GM21360 (cell line): ENCODE results near the gene CXCR3.
A peak's percentile ranks its signal among the peaks of the same experiment; 100 is the strongest.

Source experiments
- ATAC-seq: cut with Tn5 transposase; IDR thresholded peaks from one replicate; pipeline ENCODE4 v1.9.1; 2021; ENCODE audit warnings: mild to moderate bottlenecking, moderate library complexity; ENCODE audit not compliant: unreplicated experiment

Gene CXCR3

DNA sequence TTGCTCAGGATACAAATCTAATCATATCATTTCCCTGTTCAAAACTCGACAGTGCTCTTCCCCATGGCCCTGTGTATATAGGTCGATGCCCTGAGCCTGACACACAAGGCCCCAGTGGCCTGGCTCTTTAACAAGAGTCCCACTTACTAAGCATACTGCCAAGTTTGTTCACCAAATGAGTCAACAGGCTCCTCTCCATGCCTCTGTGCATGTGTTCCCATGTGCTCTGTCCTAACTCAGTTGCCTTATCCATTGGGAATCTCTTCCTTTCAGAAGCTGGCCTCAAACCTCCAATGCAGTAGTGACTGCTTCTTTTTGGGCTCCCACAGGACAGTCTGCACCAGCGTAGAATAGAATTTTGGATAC, 18.9 kb upstream of the CXCR3 start:
- ATAC-seq, result no peak

DNA sequence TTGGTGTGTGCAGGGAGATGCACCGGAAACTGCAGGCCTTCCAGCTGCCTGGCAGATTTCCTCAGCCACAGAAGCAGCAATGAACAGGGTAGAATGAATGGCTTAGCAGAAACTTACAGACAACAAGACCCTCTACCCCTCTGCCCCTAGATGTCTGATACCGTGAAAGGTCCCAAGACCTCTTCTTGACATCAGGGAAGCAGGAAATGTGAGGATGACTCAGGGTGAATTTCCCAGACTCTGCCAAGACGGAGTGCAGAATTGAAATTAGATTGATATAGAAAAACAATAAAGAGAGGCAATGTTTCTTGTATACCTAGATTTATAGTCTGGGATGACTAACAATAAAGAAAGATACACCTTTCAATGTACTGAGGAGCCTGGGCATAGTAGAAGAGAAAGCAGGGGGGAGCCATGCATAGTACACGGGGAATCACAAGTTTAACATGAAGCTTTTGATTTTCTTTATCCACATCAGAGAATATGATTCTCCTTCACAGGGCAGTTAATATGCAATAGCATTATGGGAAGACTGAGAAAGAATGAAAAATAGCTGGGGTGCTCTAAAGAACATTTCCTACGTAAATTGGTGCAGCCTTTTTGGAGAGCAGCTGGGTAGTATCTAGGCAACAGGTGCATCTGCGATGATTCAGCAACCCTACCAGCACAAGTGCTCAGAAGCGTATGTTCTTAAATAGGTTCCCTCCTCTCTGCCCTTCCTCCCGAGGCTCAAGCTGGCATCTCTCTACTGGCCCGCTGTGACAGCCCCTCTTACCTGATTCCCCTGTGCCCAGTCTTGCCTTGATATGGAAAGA, 18.3 kb upstream of the CXCR3 start:
- no peak for ATAC-seq

DNA sequence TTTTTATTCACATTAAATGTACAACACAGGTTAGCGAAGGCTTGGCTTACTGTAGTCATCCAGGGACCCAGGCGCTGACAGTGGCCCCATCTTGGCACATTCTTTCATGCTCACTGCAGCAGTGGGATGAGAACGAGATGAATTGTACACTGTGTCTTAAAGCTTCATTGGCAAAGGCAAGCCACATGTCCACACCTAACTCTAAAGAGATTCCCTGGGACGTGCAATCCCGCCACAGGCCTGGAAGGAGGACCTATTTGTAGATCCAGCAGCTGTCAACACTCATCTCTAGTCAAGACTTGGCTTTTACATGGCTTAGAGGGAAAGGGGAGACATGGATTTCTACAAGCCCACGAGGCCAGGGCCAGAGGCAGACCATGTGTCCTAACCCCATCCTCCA, 16.1 kb upstream of the CXCR3 start:
- ATAC-seq, result no peak

DNA sequence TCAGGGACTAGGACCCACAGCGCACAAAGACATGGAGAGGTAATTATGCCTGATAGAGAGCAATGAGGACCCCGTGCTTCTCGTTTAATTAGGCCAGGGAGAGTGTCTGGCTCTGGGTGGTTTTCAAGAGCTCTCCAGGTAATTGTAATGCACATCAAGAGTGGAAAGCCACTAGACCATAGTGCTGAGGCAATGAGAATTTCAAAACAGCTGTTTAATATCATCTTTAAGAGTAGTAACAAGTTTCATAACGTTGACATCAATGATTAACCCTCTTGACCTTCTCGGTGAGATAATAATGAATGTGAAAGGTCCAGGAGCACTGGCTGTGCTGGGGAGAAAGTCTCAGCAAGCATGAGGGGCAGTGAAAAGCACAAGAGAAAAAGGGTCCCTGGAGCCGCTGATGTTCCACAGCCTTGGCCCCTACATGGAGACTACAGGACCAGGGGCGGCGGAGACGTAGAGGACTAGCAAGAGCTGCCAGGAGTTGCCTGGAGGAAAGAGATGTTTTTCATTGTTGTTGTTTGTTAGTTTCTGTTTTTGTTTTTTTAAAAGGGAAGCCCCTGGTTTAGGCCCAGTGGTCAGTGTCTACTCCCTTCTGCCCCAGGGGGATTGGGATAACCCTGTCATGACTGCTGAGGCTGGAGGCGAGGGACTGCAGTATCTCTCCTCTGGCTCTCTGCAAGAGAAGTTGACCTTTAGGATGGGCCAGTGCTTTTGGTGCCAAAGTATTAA, 14.8 kb upstream of the CXCR3 start:
- ATAC-seq, result no peak

DNA sequence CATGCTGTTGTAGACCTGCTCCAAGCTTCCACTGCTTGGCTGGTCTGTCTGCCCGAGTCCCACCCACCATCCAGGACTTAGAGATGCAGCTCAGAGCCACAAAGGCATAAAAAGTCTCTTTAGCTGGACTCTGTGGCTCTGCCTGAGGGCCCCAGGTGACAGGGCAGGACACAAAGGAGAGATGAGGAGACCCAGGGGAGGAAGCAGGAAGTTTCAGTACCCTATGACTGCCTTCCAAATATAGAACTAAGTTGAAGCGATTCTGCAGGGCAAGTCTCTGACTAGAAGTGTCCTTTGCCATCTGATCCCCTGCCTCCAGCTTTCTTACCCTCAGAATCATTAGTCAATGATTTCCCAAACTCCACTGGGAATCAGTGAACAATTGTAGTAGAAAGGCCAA, 11.2 kb upstream of the CXCR3 start:
- ATAC-seq, result peak; percentile 61

DNA sequence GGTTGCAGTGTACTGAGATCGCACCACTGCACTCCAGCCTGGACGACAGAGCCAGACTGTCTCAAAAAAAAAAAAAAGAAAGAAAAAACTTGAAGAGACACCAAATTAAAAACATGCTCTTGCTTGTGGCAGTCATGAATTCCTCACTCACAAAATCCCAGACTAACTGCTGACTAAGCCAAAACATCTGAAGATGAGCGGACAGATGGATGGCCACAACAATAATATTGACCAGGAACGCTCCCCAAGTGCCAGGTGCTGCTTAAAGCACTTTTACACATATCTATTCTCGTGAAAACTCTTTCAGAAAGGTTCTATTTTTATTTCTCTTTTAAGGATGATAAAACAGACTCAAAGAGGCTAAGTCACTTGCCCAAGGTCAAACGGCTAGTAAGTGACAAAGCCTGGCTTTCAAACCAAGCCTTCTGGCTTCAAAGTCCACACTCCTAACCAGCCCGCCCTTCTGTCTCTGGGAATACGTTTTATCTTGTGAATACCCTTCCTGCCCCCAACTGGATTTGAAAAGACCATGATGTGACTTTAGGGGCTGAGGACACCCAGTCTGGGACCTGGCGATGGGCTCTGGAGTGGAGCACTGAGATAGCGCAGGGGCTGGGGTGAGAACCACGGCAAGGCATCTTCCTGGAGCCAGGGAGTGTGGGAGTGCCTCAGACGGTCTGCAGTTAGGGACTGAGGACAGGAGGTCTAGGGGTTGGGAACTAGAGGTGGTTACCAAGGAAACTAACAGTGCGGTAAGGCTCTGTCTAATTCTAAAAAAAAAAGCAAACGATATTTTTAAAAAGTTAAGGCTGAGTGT, 9.5 kb upstream of the CXCR3 start:
- ATAC-seq, result no peak

DNA sequence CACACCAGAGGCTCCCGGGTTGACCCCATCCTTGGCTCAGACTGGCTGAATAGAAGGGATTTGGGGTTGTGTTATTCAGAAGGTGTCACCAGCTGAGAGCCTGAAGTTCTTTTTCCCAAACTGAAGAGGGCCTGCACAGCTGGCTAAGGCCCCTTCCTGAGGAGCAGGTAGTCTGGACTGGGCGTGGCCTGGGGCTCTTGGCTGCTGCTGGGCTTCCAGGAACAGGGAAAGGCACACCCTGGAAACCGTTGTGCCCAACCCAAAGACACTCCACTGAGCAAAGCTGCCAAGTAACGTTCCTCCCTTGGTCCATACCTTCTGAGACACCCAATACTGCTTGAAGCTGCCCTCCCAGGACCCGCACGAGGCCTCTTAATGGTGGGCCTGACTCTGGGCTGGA, 8.3 kb upstream of the CXCR3 start:
- no peak for ATAC-seq

DNA sequence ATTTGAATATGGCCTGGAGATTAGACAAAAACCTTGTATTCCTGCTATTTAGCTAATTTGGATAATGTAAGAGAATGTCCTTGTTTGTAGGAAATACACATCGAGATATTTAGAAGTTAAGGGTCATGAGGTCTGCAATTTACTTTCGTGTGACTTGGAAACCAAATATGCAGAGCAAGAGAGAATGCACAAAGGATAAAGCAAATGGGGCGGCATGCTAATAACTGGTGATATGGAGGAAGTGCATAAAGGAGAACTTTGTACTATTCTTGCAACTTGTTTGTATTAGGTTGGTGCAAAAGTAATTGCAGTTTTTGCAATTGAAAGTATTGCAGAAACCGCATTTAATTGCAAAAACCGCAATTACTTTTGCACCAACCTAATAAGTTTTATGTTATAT, 7.2 kb upstream of the CXCR3 start:
- no peak for ATAC-seq

DNA sequence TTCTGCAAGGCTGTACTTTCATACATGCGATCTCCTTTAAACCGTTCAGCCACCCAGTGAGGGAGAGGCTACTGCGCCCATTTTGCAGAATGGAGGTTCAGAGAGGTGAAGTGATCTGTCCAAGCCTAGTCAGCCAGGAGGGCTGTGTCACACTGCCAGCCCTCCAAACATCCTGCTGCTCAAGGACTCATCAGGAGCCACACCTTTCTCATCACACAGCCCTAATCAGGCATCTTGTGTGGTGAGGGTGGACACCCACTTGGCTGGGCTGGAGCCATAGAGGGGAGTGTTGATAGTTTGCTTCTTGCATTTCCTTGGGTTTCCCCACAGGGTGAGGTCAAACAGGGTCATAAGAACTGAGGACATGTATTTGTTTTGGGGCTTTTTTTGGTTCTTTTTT, 5.4 kb upstream of the CXCR3 start:
- ATAC-seq, result no peak

DNA sequence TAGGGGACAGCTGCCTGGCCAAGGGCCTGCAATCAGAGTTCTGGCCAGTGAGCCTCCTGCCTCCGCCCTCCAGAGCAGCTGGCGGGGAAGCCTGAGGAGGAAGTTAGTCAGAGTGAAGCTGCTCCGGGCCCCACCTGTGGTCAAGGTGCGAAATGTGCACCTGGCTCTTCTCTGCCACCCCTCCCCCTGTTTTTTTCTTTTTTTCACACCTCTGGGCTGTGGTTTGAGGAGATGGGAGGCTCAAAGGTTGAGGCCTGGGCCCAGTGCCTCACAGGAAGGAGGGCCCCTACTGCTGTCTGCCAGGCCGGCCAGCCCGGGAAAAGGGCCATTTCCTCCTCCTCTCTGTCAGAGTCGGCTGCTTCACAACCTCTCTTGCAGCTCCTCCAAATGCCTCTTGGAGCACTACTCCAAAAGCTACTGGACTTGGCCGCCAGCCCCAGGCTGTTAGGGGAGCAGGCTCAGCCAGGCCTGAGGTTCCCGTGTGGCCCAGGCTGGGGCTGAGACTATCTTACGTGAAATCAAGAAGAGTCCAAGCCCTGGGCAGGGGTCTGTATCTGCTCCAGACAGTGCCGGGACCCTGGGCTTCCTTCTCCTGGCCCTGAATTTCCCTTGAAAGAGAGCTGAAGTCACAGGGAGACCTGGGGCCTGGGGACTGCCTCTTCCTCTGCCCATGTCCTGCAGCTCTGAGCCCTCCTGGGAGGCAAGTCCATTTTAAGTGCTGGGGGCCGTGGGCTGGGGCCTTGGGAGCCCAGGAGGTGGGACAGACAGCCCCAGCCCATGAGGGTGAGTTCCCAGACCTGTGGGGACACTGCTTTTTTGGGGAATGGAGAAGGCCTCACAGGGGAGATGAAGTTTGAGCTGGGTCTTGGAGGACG, 4.5 kb upstream of the CXCR3 start:
- peak; percentile 37 for ATAC-seq

DNA sequence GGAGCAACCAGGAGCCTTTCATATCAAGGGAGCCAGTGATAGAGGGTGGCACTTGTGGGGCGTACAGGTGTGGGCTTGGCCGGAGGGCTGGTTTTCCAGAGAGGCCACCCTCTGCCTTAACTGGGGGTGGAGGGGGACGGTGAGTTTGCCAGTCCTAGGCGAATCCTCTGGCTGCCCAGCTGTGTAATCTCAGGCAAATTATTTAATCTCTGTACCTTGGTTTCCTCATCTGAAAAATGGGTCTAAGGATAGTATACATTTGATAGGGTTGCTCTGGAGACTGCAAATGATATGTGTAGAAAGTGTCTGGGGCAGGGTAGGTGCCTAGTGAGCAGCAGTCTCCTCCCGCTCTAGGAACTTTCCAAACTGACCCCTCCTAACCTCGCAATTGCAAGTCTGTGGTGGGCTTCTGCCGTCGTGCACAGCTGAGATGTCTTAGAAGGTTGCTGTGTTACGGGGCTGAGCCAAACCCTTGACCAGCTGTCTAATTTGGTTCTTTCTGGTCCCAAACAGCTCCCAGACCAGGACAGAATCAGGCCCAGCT, 3.8 kb upstream of the CXCR3 start:
- ATAC-seq, result no peak

DNA sequence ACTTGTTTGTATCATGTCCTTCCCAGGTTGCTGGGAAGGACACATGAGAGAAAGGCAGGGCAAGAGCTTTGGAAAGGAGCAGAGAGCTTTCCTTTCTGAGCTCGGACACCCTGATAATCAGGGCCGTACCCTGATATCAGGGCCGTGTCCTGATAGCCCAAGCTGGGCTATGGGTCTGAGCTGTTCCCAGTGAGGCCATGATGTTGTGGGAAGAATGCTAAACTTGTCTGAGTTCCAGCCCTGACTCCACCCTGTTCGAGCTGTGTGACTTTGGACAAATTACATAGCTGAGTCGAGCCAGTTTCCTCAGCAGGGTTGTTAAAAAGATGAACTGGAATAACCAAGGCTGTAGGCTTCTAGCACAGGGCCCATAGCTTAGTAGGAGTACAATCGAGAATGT, 3.3 kb upstream of the CXCR3 start:
- no peak for ATAC-seq

DNA sequence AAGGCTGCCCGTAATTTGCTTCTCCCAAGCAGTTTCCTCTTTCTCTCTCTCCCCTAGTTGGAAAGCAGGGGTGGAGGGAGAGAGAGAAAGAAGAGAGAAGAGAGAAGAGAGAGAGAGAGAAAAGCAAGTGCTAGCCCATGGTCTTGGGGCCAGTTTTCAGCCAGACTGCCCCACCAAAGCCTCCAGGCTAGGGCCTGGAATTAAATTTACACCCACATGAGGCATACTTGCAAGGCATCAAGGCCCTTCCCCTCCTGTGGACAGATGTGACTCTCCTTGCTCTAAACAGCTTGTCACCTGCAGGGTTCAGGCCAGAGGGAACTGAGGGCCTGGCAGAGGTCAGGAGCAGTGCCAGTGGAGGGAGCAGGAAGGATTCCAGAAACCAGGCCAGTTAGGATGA, 1.7 kb upstream of the CXCR3 start:
- no peak for ATAC-seq

DNA sequence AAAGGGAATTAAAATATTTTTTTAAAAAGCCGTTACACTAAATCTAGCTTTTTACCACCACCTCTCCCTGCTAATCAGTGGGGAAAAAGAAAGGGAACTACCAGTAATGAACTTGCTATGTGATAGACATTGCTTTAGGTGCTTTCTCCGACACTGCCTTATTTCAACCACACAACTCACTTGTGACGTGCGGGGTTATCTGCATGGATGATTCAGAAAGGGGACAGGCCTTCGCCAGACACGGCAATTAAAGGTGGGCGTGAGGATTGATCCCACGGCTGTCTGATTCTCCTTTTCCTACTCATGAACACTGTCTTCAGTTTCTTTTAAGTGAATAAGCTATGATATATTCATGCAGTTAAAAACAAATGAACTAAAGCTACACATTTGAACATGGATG, 882 bp upstream of the CXCR3 start:
- ATAC-seq, result no peak

DNA sequence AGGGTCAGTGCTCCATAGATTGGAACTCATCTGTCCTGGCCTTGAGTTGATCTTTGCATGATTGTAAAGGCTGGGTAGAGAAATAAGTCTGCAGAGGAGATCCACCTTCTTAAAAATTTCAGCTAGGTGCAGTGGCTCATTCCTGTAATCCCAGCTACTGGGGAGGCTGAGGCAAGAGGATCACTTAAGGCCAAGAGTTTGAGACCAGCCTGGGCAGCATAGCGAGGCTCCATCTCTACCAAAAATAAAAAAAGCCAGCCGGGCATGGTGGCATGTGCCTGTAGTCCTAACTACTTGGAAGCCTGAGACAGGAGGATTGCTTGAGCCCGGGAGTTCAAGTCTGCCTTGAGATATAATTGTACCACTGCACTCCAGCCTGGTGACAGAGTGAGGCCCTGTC, 476 bp upstream of the CXCR3 start:
- no peak for ATAC-seq

DNA sequence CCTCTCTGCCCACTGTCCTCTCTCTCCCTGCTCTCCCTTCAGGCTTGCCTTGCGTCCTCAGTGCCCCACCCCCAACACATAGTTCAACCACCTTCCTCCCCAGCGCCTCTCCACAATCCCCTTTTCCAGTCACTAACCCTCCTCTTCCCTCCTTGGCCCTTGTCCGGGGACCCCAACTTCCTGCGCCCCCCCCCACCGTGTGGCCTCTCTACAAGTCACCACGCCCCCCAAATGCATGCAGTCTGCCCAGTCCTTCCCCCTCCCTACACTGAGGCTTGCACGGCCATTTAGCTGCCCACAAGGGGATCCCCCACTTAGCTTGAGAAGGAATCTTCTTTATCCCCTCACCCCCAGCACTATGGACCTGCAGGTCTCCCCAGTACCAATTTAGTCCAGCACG, 569 bp downstream of the CXCR3 start:
- no peak for ATAC-seq

DNA sequence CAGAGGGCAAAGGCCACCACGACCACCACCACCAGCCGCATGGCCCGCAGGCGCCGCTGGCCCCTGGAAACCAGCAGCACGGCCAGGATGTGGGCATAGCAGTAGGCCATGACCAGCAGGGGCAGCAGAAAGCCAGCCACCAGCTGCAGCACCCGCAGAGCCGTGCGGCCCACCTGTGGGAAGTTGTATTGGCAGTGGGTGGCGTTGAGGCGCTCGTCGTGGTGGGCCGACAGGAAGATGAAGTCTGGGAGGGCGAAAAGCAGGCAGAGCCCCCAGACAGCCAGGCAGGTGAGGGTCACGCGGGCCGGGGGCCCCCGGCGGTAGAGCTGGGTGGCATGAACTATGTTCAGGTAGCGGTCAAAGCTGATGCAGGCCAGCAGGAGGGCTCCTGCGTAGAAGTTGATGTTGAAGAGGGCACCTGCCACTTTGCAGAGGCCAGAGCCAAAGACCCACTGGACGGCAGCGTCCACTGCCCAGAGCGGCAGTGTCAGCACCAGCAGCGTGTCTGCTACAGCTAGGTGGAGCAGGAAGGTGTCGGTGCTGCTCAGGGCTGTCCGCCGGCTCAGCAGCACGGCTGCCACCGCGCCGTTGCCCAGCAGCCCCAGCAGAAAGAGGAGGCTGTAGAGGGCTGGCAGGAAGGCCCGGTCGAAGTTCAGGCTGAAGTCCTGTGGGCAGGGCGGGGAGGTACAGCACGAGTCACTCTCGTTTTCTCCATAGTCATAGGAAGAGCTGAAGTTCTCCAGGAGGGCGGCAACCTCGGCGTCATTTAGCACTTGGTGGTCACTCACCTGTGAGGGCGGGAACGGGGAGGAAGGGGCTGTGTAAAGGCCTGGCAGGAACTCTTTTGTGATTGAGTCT, 1.4 kb downstream of the CXCR3 start:
- no peak for ATAC-seq

DNA sequence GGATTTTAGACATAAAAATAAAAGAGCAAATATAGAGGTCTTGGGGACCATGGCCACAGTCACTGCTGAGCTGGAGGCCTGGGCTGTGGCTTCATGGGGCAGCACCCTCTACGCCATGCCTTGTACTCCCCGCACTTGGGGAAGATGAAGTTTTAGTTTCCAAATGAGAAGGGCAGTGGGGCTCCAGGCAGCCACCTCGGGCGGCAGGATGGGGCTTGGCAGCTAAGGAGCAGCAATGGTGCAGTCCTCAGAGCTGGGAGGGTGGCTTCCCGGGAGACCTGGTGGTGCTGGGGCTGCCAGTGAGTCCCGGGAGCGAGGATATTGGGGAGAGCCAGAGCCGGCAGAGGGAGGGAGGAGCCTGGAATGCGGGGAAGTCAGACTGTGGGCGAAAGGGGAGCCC, 2.4 kb downstream of the CXCR3 start:
- no peak for ATAC-seq

DNA sequence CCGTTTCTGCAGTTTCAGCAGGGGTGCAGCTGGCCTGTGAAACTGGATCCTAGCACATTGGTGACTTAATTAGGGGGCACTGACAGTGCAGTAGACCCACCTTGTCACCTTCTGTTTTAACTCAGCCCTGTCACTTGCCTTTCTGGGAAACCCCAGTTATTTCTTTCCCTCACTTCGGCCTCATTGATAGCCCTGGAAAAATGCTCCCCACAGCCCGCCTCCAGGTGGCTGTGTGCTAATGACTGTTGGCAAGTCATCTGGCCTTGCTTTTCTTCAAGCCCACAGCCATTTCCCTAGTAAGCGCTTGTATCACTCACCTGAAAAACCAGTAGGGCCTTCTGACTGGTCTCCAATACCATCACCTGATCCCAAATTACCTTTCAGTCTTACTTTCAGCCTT, 3.3 kb downstream of the CXCR3 start:
- ATAC-seq, result no peak

DNA sequence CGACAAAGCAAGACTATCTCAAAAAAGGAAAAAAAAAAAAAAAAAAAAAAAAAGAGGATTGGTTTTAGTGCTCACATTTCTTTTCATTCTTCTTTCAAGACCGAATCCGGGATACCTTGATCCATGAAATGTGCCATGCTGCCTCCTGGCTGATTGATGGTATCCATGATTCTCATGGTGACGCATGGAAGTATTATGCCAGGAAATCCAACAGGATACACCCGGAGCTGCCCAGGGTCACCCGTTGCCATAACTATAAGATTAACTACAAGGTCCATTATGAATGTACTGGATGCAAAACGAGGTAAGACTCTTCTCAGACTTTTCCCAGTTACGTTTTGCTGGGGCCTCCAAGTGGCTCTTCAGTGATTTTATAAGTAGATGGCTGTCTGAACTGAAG, 6.1 kb downstream of the CXCR3 start:
- no peak for ATAC-seq
